Measurements from ENCODE around the gene PBX3.

- no peak for TF ChIP-seq CTCF (IDR thresholded peaks at IDR 0.05)
- no peak for TF ChIP-seq EZH2 (IDR thresholded peaks at IDR 0.05; ENCODE audit: borderline replicate concordance, insufficient read depth, low read depth, low read length, poor library complexity, severe bottlenecking)
Observed at GRCh38 chr9:125982798-125983406, 235.7 kb downstream of the PBX3 start.

All from B cell (primary cell).